ENCODE results near the gene APEH.
A peak's percentile ranks its signal among the peaks of the same experiment; 100 is the strongest.

The APEH gene

GRCh38 chr3:49629866-49630265 lies 44.3 kb upstream of the APEH start:
- no peak for DNase-seq (ENCODE audit: low spot score)
- TF ChIP-seq, protein P1, sequence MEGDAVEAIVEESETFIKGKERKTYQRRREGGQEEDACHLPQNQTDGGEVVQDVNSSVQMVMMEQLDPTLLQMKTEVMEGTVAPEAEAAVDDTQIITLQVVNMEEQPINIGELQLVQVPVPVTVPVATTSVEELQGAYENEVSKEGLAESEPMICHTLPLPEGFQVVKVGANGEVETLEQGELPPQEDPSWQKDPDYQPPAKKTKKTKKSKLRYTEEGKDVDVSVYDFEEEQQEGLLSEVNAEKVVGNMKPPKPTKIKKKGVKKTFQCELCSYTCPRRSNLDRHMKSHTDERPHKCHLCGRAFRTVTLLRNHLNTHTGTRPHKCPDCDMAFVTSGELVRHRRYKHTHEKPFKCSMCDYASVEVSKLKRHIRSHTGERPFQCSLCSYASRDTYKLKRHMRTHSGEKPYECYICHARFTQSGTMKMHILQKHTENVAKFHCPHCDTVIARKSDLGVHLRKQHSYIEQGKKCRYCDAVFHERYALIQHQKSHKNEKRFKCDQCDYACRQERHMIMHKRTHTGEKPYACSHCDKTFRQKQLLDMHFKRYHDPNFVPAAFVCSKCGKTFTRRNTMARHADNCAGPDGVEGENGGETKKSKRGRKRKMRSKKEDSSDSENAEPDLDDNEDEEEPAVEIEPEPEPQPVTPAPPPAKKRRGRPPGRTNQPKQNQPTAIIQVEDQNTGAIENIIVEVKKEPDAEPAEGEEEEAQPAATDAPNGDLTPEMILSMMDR (IDR thresholded peaks at IDR 0.05) = no peak
- Histone ChIP-seq H3K4me3 (no peak overlapping the region), H3K27ac (no peak overlapping the region)

DNA sequence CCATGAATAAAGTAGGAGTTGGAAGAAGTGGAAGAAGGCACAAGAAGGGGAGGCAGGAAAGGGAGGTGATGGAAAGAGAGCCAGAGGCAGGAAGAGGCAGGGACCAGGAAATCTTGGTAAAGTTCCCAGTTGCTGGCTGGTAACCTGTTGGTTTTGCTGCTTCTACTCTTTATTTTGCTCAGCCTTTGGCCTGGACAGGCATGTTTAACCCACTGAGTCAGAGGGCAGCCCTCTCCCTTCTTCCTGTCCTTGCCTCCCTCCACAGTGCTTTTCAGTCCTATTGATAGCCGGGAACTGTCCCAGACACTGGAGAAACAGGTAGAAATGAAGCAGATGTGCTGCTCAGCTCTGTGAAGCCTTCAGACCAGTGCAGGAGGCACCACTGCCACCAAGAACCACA lies 43.4 kb upstream of the APEH start:
- TF ChIP-seq, protein P1 (IDR thresholded peaks at IDR 0.05) = no peak
- DNase-seq (ENCODE audit: low spot score) = no peak
- Histone ChIP-seq H3K27ac (no peak overlapping the region), H3K4me3 (no peak overlapping the region)

DNA sequence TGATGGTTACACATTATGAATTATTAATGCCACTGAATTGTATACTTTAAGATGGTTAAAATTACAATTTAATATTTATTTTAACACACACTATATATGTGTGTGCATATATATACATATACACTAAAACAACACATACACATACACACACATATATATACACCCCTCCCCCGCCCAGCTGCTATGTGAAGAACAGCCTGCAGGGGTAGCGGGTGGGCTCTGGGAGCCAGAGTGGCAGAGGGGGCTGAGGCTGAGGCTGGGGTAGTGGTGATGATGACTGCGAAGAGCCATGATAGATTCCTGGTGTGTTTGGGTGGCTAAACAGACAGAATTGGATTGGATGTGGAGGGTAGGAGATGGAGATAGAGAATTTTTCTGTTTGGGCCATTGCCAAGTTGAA lies 39.4 kb upstream of the APEH start:
- H3K27ac ChIP-seq = no peak overlapping the region
- no peak for DNase-seq (ENCODE audit: low spot score)
- H3K4me3 ChIP-seq = no peak overlapping the region
- TF ChIP-seq, protein P1 (IDR thresholded peaks at IDR 0.05) = no peak

DNA sequence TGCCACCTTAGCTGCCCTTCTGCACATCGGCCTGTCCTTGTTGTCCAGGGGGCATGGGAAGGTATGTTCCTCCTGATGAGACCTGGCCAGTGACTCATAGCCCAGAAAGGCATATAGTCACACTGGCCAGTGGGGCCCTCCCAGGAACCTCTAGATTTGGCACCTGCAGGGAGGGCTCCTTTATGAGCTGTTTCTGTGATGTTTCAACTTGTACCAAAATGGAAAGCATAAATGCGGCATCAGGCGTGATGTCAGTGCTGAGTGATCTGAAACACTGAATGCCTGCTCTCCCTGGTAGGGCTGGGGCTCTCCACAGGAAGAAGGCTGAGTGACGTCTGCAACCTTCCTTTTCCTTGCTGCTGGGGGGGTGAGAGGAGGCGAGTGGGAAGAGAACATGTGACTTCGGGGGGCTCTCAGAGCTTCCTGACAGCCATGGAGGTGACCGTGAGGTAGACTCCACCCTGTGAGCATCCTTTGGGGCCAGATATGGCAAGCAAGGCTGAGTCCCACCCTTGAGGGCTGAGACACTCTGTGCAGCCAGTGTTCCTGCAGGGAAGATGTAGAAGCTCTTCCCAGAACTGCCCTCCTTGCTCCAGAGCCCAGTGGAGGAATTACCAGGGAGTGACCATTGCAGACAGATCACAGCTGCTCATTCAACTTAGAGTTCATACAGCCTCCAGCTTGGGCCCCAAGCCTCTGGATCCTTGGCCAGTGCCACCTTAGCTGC lies 37.1 kb upstream of the APEH start:
- TF ChIP-seq, protein P1 (IDR thresholded peaks at IDR 0.05) = no peak
- Histone ChIP-seq H3K27ac (no peak overlapping the region), H3K4me3 (no peak overlapping the region)
- no peak for DNase-seq (ENCODE audit: low spot score)

- H3K4me3 ChIP-seq = no peak overlapping the region
- H3K27ac ChIP-seq = peak overlapping the region in 1 of 2 donors; percentile 60
- TF ChIP-seq, protein P1 (IDR thresholded peaks at IDR 0.05) = no peak
- no peak for DNase-seq (ENCODE audit: low spot score)
Observed at GRCh38 chr3:49638445-49638844, 35.7 kb upstream of the APEH start.

GRCh38 chr3:49639551-49639950 lies 34.6 kb upstream of the APEH start:
- TF ChIP-seq, protein P1 (IDR thresholded peaks at IDR 0.05) = no peak
- no peak for DNase-seq (ENCODE audit: low spot score)
- Histone ChIP-seq H3K4me3 (no peak overlapping the region), H3K27ac (no peak overlapping the region)

- TF ChIP-seq, protein P1 (IDR thresholded peaks at IDR 0.05) = no peak
- H3K27ac ChIP-seq = no peak overlapping the region
- DNase-seq (ENCODE audit: low spot score) = no peak
- H3K4me3 ChIP-seq = no peak overlapping the region
Observed at GRCh38 chr3:49641292-49641691, 32.9 kb upstream of the APEH start.

Data from coronary artery (tissue), 2 donors.